ENCODE results near the gene CTBP2.

- TF ChIP-seq CTCF (IDR thresholded peaks at IDR 0.05; ENCODE audit: insufficient read depth, low read length, poor library complexity, severe bottlenecking) (no peak), EZH2phosphoT487 (conservative IDR thresholded peaks at IDR 0.05; ENCODE audit: low read length) (no peak)
Measured at GRCh38 chr10:125174360-125174759, 14.0 kb upstream of the CTBP2 start.
